Gastrocnemius medialis (tissue), 4 donors: ENCODE data around the gene ARHGAP23.

Experiments
- CTCF ChIP-seq, 5 experiments: fragments of 450-650 bp in 3 of 5; fragments of 200-600 bp in 2 of 5; sonication (generic) in 2 of 5; IDR thresholded peaks in 4 of 5; conservative IDR thresholded peaks in 1 of 5; 1 replicate in 4 of 5; 2 replicates in 1 of 5; pipeline ENCODE4 v1.5.1; 2016 to 2019; ENCODE audit warnings: antibody characterized with exemption in 5 of 5, mild to moderate bottlenecking in 3 of 5, moderate library complexity in 3 of 5
- POLR2A ChIP-seq, 2 donors: fragments of 450-650 bp; IDR thresholded peaks; one replicate each; pipeline ENCODE4 v1.6.1; 2017; ENCODE audit warnings: antibody characterized with exemption in 2 of 2, mild to moderate bottlenecking in 2 of 2, moderate library complexity in 2 of 2

GRCh38 chr17:38452719-38453118, 24.5 kb downstream of the ARHGAP23 start:
- TF ChIP-seq POLR2A (IDR thresholded peaks at IDR 0.05) (no peak), CTCF (IDR thresholded peaks at IDR 0.05 in 4 of 5, conservative IDR thresholded peaks at IDR 0.05 in 1 of 5) (no peak)
